GM13976 (cell line): Measurements from ENCODE around the gene MLXIP.

ENCODE experiments used
- DNase-seq: peaks from one replicate; pipeline ENCODE4 v3.0.0; 2012; ENCODE audit warnings: low spot score
- CTCF ChIP-seq: IDR thresholded peaks from 2 replicates; pipeline ENCODE4 v1.5.1; 2012; ENCODE audit warnings: borderline replicate concordance, mild to moderate bottlenecking; ENCODE audit not compliant: insufficient read depth; ENCODE audit errors: extremely low read depth, missing control alignments, control extremely low read depth
- in situ Hi-C: fragments of 300-500 bp; cut with MboI; formaldehyde crosslinking; loops from one replicate; pipeline ENCODE4 v1.12.0; 2022; ENCODE audit warnings: low sequenced_read_pairs, mixed read lengths, inconsistent platforms; ENCODE audit not compliant: unreplicated experiment

Gene MLXIP

GRCh38 chr12:122079532-122080081, 1.1 kb downstream of the MLXIP start:
- TF ChIP-seq CTCF, result no peak
- no peak for DNase-seq
- in situ Hi-C loops, result no loop called here

DNA sequence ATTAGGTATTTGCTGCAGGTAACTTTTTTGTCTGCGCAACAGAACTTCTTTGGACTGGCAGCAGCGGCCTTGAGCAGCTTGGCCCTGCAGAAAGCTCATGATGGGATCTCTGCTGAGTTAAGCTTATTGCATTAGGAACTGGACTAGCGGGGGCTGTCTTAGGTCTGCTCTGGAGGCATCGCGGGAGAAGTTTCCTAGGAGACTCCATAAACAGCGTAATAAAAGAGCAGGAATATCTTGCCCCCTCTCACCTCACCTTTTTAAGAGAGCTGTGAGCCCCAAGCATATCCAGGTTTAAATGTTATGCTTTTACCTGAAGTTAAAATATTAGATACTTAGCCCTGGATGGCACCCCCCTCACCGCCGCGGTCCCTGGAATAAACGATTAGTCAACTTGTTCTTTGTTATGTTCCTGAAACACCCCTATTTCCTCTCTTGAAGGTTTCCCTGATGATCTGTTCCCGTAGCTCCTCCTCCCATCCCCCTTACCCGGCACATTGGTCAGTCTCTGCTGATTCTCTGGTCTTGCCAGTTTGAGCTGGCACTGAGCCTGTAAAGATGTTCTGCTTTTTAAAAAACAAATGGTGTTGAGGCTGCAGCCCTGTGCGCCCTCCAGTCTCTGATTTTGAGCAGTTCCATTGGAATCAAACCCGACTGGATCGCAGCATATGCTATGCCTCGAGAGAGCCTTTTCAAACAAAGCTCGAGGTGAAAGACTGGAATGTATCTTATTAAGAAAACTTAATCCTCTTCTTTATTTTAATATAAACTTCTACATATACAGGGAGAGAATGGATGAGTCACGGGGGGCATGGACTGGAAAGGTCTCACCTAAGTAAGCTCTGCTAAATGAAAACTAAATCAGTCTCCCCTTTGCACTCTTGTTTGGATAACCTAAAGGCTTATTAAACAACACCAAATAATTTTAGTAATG, 1.9 kb downstream of the MLXIP start:
- TF ChIP-seq CTCF, result no peak
- in situ Hi-C loops, result no loop called here
- no peak for DNase-seq

GRCh38 chr12:122081083-122081696, 2.6 kb downstream of the MLXIP start:
- DNase-seq, result no peak
- no peak for TF ChIP-seq CTCF
- in situ Hi-C loops, result no loop called here

- peak; percentile 19 for TF ChIP-seq CTCF
- in situ Hi-C loops, result no loop called here
- DNase-seq, result peak; percentile 59
These were observed 3.2 kb downstream of the MLXIP start for GRCh38 chr12:122081697-122082221.

DNA sequence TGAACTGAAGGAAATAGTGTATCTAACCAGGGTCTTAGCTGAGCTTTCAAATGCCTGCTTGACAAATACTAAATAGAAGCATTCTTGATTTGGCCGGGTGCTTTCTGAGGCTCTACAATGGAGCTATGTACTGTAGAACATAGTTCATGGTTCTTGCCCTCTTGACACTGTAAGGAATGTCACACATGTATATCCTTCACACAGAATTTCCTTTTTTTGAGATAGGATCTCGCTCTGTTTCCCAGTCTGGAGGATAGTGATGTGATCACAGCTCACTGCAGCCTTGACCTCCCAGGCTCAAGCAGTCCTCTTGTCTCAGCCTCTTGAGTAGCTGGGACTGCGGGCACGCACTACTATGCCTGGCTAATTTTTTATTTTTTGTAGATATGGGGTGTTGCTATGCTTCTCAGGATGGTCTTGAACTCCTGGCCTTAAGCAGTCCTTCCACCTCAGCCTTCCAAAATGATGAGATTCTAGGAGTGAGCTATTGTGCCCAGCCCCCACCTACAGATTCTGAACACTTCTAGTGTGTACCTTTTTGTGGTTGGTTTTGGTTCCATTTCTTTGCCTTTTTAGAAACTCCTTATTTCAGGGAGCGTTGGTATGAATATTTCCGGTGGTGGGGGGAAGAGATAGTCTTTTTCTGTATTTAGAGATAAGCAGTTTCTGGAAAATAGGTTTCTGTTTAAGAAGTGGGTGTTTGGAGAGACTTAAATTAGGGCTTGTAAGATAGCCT, 4.2 kb downstream of the MLXIP start:
- DNase-seq, result no peak
- no peak for TF ChIP-seq CTCF
- in situ Hi-C loops, result no loop called here

DNA sequence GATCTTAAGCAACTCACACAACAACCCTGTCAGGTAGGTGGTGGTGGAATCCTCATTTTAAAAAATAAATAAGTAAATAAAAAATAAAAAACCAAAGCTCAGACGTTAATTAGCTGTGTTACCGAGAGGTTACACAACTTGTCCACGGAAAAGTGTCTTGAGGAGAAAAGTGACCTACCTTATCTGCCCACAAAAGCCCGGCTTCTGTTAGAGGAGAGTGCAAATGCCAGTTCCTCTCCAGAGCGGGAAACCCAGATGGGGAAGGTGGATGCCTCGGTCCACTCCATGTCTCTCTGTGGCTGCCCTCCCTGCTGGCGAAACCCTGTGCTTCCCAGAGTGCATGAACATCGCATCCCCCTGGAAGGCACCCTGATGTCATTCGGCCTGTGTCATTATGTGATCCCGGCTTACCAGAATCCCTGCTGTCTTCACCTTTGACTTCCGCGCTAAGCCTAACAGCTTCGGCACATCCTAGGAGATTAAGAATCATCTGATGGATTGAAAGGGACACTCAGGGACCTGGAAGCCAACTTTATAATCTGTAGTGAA, 6.4 kb downstream of the MLXIP start:
- DNase-seq, result no peak
- in situ Hi-C loops, result no loop called here
- TF ChIP-seq CTCF, result no peak
